ENCODE results near the gene ZCCHC9. TPM values are rescaled to one million over a fixed set of nuclear protein-coding genes. Genes with fewer than 3 reads are reported as not detected.

The ZCCHC9 gene
- total and polyA plus RNA-seq, 7 donors = 20.2 to 44.9 (median 27.6) TPM

GRCh38 chr5:81355291-81356251, 54.2 kb downstream of the ZCCHC9 start:
- 69 to 77% methylated on average over 11 of the region's 11 CpGs for WGBS, 2 donors
- H3K36me3 ChIP-seq = no peaks in the 10 kb centered on the region
- TF ChIP-seq POLR2AphosphoS5 (IDR thresholded peaks at IDR 0.05) (no peak), POLR2A (IDR thresholded peaks at IDR 0.05) (no peak), CTCF (IDR thresholded peaks at IDR 0.05) (no peak), EP300 (IDR thresholded peaks at IDR 0.05) (no peak)
- no peak overlapping the region for H3K4me3 ChIP-seq
- no peaks in the 10 kb centered on the region for H3K4me1 ChIP-seq
- H3K27me3 ChIP-seq = no peaks in the 10 kb centered on the region
- intact Hi-C loops (cut with DNase I) = no loop called here
- DNase-seq = no peak
- no peaks in the 10 kb centered on the region for H3K9me3 ChIP-seq
- H3K27ac ChIP-seq = no peak overlapping the region

- no peak for DNase-seq
- Histone ChIP-seq H3K4me1 (no peaks in the 10 kb centered on the region), H3K9me3 (no peaks in the 10 kb centered on the region), H3K4me3 (no peak overlapping the region), H3K36me3 (no peaks in the 10 kb centered on the region), H3K27ac (no peak overlapping the region), H3K27me3 (no peaks in the 10 kb centered on the region)
- TF ChIP-seq POLR2A (IDR thresholded peaks at IDR 0.05) (no peak), EP300 (IDR thresholded peaks at IDR 0.05) (no peak), POLR2AphosphoS5 (IDR thresholded peaks at IDR 0.05) (no peak), CTCF (IDR thresholded peaks at IDR 0.05) (no peak)
- intact Hi-C loops (cut with DNase I) = no loop called here
- WGBS, 2 donors = 33 to 48% methylated on average over 5 of the region's 5 CpGs
Observed at GRCh38 chr5:81359108-81359507, 57.7 kb downstream of the ZCCHC9 start.

- Histone ChIP-seq H3K4me1 (no peaks in the 10 kb centered on the region), H3K27me3 (no peaks in the 10 kb centered on the region), H3K4me3 (no peak overlapping the region), H3K9me3 (no peaks in the 10 kb centered on the region), H3K27ac (no peak overlapping the region), H3K36me3 (no peaks in the 10 kb centered on the region)
- intact Hi-C loops (cut with DNase I) = no loop called here
- DNase-seq = no peak
- no peak for TF ChIP-seq EP300 (IDR thresholded peaks at IDR 0.05)
- TF ChIP-seq CTCF (IDR thresholded peaks at IDR 0.05) = no peak
- TF ChIP-seq POLR2A (IDR thresholded peaks at IDR 0.05) = no peak
- no peak for TF ChIP-seq POLR2AphosphoS5 (IDR thresholded peaks at IDR 0.05)
- WGBS, 2 donors = 25 to 73% methylated on average over 2 of the region's 2 CpGs
Observed at GRCh38 chr5:81359881-81360280, 58.5 kb downstream of the ZCCHC9 start.

GRCh38 chr5:81360640-81361039, 59.3 kb downstream of the ZCCHC9 start:
- no peaks in the 10 kb centered on the region for H3K27me3 ChIP-seq
- no peaks in the 10 kb centered on the region for H3K9me3 ChIP-seq
- TF ChIP-seq POLR2A (IDR thresholded peaks at IDR 0.05) (no peak), POLR2AphosphoS5 (IDR thresholded peaks at IDR 0.05) (no peak), CTCF (IDR thresholded peaks at IDR 0.05) (no peak), EP300 (IDR thresholded peaks at IDR 0.05) (no peak)
- 37 to 76% methylated on average over 4 of the region's 4 CpGs for WGBS, 2 donors
- intact Hi-C loops (cut with DNase I) = no loop called here
- H3K36me3 ChIP-seq = no peaks in the 10 kb centered on the region
- DNase-seq = no peak
- no peak overlapping the region for H3K4me3 ChIP-seq
- no peaks in the 10 kb centered on the region for H3K4me1 ChIP-seq
- no peak overlapping the region for H3K27ac ChIP-seq

Measured in sigmoid colon (tissue), 7 donors.